Measurements from ENCODE around the gene OR6J1. TPM values are rescaled to one million over a fixed set of nuclear protein-coding genes. Genes with fewer than 3 reads are reported as not detected.

OR6J1 gene
- total and polyA plus RNA-seq, 2 of the 8 experiments (the other 6 are each of a cell fraction or from before 2014, with no cell fraction given): not detected

DNA sequence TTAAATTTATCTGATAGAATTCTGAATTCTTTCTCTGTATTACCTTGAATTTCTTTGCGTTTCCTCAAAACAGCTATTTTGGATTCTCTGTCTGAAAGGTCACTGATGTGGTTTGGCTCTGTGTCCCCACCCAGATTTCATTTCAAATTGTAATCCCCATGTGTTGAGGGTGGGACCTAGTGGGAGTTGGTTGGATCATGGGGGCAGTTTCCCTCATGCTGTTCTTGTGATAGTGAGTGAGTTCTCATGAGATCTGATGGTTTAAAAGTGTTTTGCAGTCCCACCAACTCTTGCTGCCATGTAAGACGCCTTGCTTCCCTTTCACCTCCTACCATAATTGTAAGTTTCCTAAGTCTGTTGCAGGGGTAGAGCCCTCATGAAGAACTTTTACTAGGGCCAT lies 34.1 kb upstream of the OR6J1 start:
- Histone ChIP-seq H2BK5ac (ENCODE audit: low read depth, low read length) (no peak overlapping the region), H4K91ac (replicated peaks; ENCODE audit: insufficient read length, low read length) (no peak overlapping the region), H3K79me1 (ENCODE audit: low read depth, low read length) (no peaks in the 10 kb centered on the region), H3K9me3 (ENCODE audit: insufficient read depth in 2 of 2, low read depth in 1 of 2, low read length in 1 of 2) (no peaks in the 10 kb centered on the region), H4K8ac (ENCODE audit: extremely low read depth, insufficient read depth, low read length) (no peak overlapping the region), H2AK5ac (ENCODE audit: low read depth, low read length) (no peak overlapping the region), H3K23me2 (ENCODE audit: low read depth, low read length) (no peaks in the 10 kb centered on the region), H3K56ac (replicated peaks; ENCODE audit: insufficient read length, low read depth, low read length) (no peak overlapping the region), H2BK12ac (ENCODE audit: low read depth, low read length) (no peak overlapping the region), H3K79me2 (ENCODE audit: control insufficient read depth in 1 of 2, insufficient read depth in 2 of 2, low read length in 2 of 2) (no peaks in the 10 kb centered on the region), H2AFZ (ENCODE audit: low read length) (no peak overlapping the region), H3K4ac (replicated peaks; ENCODE audit: insufficient read length, low read depth, low read length) (no peak overlapping the region), H3K36me3 (ENCODE audit: control insufficient read depth in 2 of 4, insufficient read depth in 4 of 4, low read length in 3 of 4) (no peaks in the 10 kb centered on the region), H2BK120ac (replicated peaks; ENCODE audit: low read depth, low read length) (no peak overlapping the region), H2BK15ac (ENCODE audit: low read length) (no peak overlapping the region), H2BK20ac (ENCODE audit: low read length) (no peak overlapping the region), H4K20me1 (replicated peaks in 1 of 2; ENCODE audit: control insufficient read depth in 1 of 2, insufficient read depth in 2 of 2, low read length in 2 of 2) (no peaks in the 10 kb centered on the region), H3K4me3 (ENCODE audit: extremely low read depth in 1 of 4, insufficient read depth in 2 of 4, low read depth in 3 of 4, low read length in 4 of 4) (no peak overlapping the region), H3K9ac (replicated peaks in 1 of 4; ENCODE audit: extremely low read depth in 1 of 4, low read depth in 3 of 4, low read length in 3 of 4) (no peak overlapping the region), H3K4me2 (ENCODE audit: insufficient read depth in 1 of 2, low read depth in 2 of 2, low read length in 2 of 2) (no peak overlapping the region), H3K23ac (ENCODE audit: insufficient read length) (no peak overlapping the region), H4K5ac (ENCODE audit: insufficient read length, low read depth, low read length) (no peak overlapping the region), H3K27ac (ENCODE audit: low read depth, low read length) (no peak overlapping the region), H3K27me3 (replicated peaks in 1 of 4; ENCODE audit: control insufficient read depth in 3 of 4, extremely low read depth in 1 of 4, insufficient read depth in 3 of 4, low read length in 3 of 4) (no peaks in the 10 kb centered on the region), H3K4me1 (replicated peaks in 1 of 4; ENCODE audit: control insufficient read depth in 3 of 4, insufficient read depth in 4 of 4, low read length in 3 of 4) (no peaks in the 10 kb centered on the region), H3K14ac (ENCODE audit: insufficient read length) (no peak overlapping the region), H3K18ac (ENCODE audit: extremely low read depth, low read length) (no peak overlapping the region)
- DNase-seq (ENCODE audit: low read depth in 1 of 2, low spot score in 2 of 2): no peak
- FAIRE-seq: no peak
- CTCF ChIA-PET (ENCODE audit: partially characterized antibody): interaction anchor here (0.9 to 1.7 kb wide), 5 partner anchors 8 to 145 kb away, joined by 3 to 6 read pairs (median 3); partner anchors contain the start of gene OR6J1
- POLR2A ChIA-PET (ENCODE audit: partially characterized antibody): no interaction called here
- 82% methylated on average over 2 of the region's 2 CpGs; no CpG with 5 or more reads in 1 of the 2 experiments for WGBS, 2 experiments (ENCODE audit: extremely low coverage in 1 of 2, insufficient coverage in 1 of 2, insufficient read length in 1 of 2, insufficient replicate concordance in 2 of 2, low coverage in 1 of 2, low lambda C conversion rate in 2 of 2, missing lambda C conversion rate in 1 of 2)
- TF ChIP-seq NANOG (IDR thresholded peaks at IDR 0.05; ENCODE audit: insufficient read depth, low read depth, low read length, poor library complexity, severe bottlenecking): no peak
- no peak for TF ChIP-seq PHF8 (conservative IDR thresholded peaks at IDR 0.05; ENCODE audit: low read depth, low read length)
- TF ChIP-seq SP2 (IDR thresholded peaks at IDR 0.05; ENCODE audit: low read length): no peak
